Gastroesophageal sphincter (tissue), 3 donors: ENCODE results near the gene ZNF554.

Experiments
- EP300 ChIP-seq: sonication (generic); formaldehyde crosslinking; IDR thresholded peaks from one replicate; pipeline ENCODE4 v1.6.1; 2017; ENCODE audit warnings: antibody characterized with exemption, mild to moderate bottlenecking
- POLR2A ChIP-seq, 2 donors: fragments of 450-650 bp; IDR thresholded peaks; one replicate each; pipeline ENCODE4 v1.6.1; 2017; ENCODE audit warnings: antibody characterized with exemption in 2 of 2, mild to moderate bottlenecking in 2 of 2, moderate library complexity in 1 of 2
- TF ChIP-seq, protein P1 (sequence below), 4 experiments: fragments of 200-600 bp in 2 of 4; fragments of 450-650 bp in 2 of 4; sonication (generic) in 1 of 4; IDR thresholded peaks; one replicate each; pipeline ENCODE4 v1.5.1; 2017 to 2019; ENCODE audit warnings: antibody characterized with exemption in 4 of 4, mild to moderate bottlenecking in 2 of 4, moderate library complexity in 2 of 4

DNA sequence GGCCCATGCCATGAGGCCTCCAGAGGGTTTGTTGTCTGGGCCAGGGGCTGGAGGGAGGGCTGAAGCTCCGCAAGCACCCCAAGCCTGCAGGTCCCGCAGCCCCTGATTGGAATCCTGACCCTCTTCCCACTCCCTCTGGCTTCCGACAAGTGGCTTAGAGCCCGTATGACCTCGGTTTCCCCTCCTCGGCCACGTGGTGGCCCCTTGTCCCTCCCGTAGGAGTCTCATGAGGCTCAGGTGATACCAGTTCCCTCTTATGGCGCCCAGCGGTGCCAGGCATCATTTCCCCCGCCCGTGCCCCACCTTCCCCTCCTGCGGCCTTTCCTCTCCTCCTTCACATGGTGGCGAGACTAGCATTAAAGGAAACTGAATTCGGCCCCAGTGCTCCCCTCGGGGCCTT is 28.2 kb upstream of the ZNF554 start:
- TF ChIP-seq EP300 (no peak), POLR2A (IDR thresholded peaks at IDR 0.05) (no peak)
- TF ChIP-seq, protein P1, sequence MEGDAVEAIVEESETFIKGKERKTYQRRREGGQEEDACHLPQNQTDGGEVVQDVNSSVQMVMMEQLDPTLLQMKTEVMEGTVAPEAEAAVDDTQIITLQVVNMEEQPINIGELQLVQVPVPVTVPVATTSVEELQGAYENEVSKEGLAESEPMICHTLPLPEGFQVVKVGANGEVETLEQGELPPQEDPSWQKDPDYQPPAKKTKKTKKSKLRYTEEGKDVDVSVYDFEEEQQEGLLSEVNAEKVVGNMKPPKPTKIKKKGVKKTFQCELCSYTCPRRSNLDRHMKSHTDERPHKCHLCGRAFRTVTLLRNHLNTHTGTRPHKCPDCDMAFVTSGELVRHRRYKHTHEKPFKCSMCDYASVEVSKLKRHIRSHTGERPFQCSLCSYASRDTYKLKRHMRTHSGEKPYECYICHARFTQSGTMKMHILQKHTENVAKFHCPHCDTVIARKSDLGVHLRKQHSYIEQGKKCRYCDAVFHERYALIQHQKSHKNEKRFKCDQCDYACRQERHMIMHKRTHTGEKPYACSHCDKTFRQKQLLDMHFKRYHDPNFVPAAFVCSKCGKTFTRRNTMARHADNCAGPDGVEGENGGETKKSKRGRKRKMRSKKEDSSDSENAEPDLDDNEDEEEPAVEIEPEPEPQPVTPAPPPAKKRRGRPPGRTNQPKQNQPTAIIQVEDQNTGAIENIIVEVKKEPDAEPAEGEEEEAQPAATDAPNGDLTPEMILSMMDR (IDR thresholded peaks at IDR 0.05) = no peak
